Endothelial cell of umbilical vein (primary cell): ENCODE data around the gene CDS2.

Experiments
- CTCF ChIP-seq, 2 donors: IDR thresholded peaks; 1 replicate in 1 of 2; 2 replicates in 1 of 2; pipeline ENCODE4 v1.5.1; 2011; ENCODE audit warnings: low read length in 2 of 2, mild to moderate bottlenecking in 2 of 2, moderate library complexity in 2 of 2, control low read depth in 1 of 2, inconsistent platforms in 1 of 2, low read depth in 1 of 2; ENCODE audit not compliant: insufficient read depth in 1 of 2; ENCODE audit errors: extremely low read depth in 1 of 2
- FOS ChIP-seq: IDR thresholded peaks from 2 replicates; pipeline ENCODE4 v1.6.1; 2011; ENCODE audit warnings: mild to moderate bottlenecking, low read length, moderate library complexity, borderline replicate concordance; ENCODE audit not compliant: insufficient read depth
- MAX ChIP-seq: IDR thresholded peaks from 2 replicates; pipeline ENCODE4 v1.6.1; 2011; ENCODE audit not compliant: insufficient read depth, insufficient read length
- POLR2A ChIP-seq: IDR thresholded peaks from 2 replicates; pipeline ENCODE4 v1.6.1; 2012; ENCODE audit warnings: low read depth, mild to moderate bottlenecking, control low read depth, low read length

- TF ChIP-seq FOS, result no peak
- peak; percentile 28 to 59 for TF ChIP-seq CTCF (IDR thresholded peaks at IDR 0.05; ENCODE audit: extremely low read depth in 1 of 2, insufficient read depth in 1 of 2, low read depth in 1 of 2, low read length in 2 of 2)
- peak; percentile 19 for TF ChIP-seq POLR2A
- no peak for TF ChIP-seq MAX
These were observed at the start of gene CDS2 for GRCh38 chr20:5126512-5127203.
